GM23338 (cell line): ENCODE results near the gene TNFAIP8L3. TPM values are rescaled to one million over a fixed set of nuclear protein-coding genes. Genes with fewer than 3 reads are reported as not detected.

Experiments used
- ATAC-seq: fragments of 200-7000 bp; cut with Tn5 transposase; 3 replicates; pipeline ENCODE4 v1.9.1; 2020
- DNase-seq: peaks from one replicate; pipeline ENCODE4 v3.0.0-alpha.2; 2015; ENCODE audit warnings: low spot score
- H2AFZ ChIP-seq: fragments of 200-600 bp; sonication (generic); 2 replicates; pipeline ENCODE4 v1.8.0; 2016; ENCODE audit warnings: antibody characterized with exemption, mild to moderate bottlenecking, moderate library complexity
- H3F3A ChIP-seq: fragments of 200-600 bp; sonication (generic); replicated peaks from 2 replicates; pipeline ENCODE4 v1.8.0; 2017; ENCODE audit warnings: antibody characterized with exemption, mixed run types, low read depth
- H3K27ac ChIP-seq: fragments of 200-600 bp; sonication (generic); 2 replicates; pipeline ENCODE4 v1.6.1; 2016; ENCODE audit warnings: low read depth
- H3K27me3 ChIP-seq: fragments of 200-600 bp; sonication (generic); 2 replicates; pipeline ENCODE4 v1.8.0; 2016; ENCODE audit warnings: mild to moderate bottlenecking, mixed run types, moderate library complexity; ENCODE audit not compliant: insufficient read depth
- H3K36me3 ChIP-seq: fragments of 200-600 bp; sonication (generic); 2 replicates; pipeline ENCODE4 v1.8.0; 2016; ENCODE audit warnings: mild to moderate bottlenecking; ENCODE audit not compliant: insufficient read depth
- H3K4me1 ChIP-seq: fragments of 200-600 bp; sonication (generic); 2 replicates; pipeline ENCODE4 v1.8.0; 2016; ENCODE audit warnings: mild to moderate bottlenecking, moderate library complexity; ENCODE audit not compliant: insufficient read depth
- H3K4me2 ChIP-seq: fragments of 200-600 bp; sonication (generic); 2 replicates; pipeline ENCODE4 v1.7.1; 2017; ENCODE audit warnings: mixed run types
- H3K4me3 ChIP-seq: fragments of 200-600 bp; sonication (generic); 2 replicates; pipeline ENCODE4 v1.6.1; 2016; ENCODE audit warnings: mixed run types
- H3K79me2 ChIP-seq: fragments of 200-600 bp; sonication (generic); replicated peaks from 2 replicates; pipeline ENCODE4 v1.8.0; 2017; ENCODE audit warnings: mild to moderate bottlenecking; ENCODE audit not compliant: insufficient read depth
- H3K9me2 ChIP-seq: fragments of 200-600 bp; sonication (generic); 2 replicates; pipeline ENCODE4 v1.8.0; 2017; ENCODE audit not compliant: insufficient read depth
- H4K20me1 ChIP-seq: fragments of 200-600 bp; sonication (generic); replicated peaks from 2 replicates; pipeline ENCODE4 v1.8.0; 2017; ENCODE audit warnings: mild to moderate bottlenecking; ENCODE audit not compliant: insufficient read depth
- H3K27ac Mint-ChIP-seq: 2 replicates; pipeline ENCODE4 v1.8.0; 2020; ENCODE audit warnings: inconsistent platforms, mild to moderate bottlenecking, moderate library complexity, mixed read lengths
- H3K27me3 Mint-ChIP-seq: 3 replicates; pipeline ENCODE4 v1.8.0; 2022; ENCODE audit warnings: low read depth, mild to moderate bottlenecking, moderate library complexity, mixed read lengths, inconsistent platforms; ENCODE audit not compliant: insufficient read depth, poor library complexity
- H3K36me3 Mint-ChIP-seq: 3 replicates; pipeline ENCODE4 v1.8.0; 2021; ENCODE audit warnings: low read depth, mild to moderate bottlenecking, inconsistent platforms, moderate library complexity, mixed read lengths
- H3K4me1 Mint-ChIP-seq: 3 replicates; pipeline ENCODE4 v1.8.0; 2020; ENCODE audit warnings: mild to moderate bottlenecking, inconsistent platforms, mixed read lengths
- H3K4me3 Mint-ChIP-seq: 3 replicates; pipeline ENCODE4 v1.8.0; 2021; ENCODE audit warnings: moderate library complexity, mild to moderate bottlenecking, inconsistent platforms, mixed read lengths
- H3K9me3 Mint-ChIP-seq: 3 replicates; pipeline ENCODE4 v1.8.0; 2020; ENCODE audit warnings: moderate library complexity, mild to moderate bottlenecking, inconsistent platforms, mixed read lengths
- CREB1 ChIP-seq: fragments of 250-450 bp; sonication (Bioruptor Pico); IDR thresholded peaks from 2 replicates; pipeline ENCODE4 v1.5.0; 2020; ENCODE audit warnings: low read depth, mild to moderate bottlenecking, moderate library complexity
- EZH2 ChIP-seq: fragments of 200-600 bp; sonication (generic); IDR thresholded peaks from one replicate; pipeline ENCODE4 v1.8.0; 2017; ENCODE audit warnings: antibody characterized with exemption, mild to moderate bottlenecking, low read depth; ENCODE audit not compliant: unreplicated experiment
- EZH2phosphoT487 ChIP-seq: fragments of 200-600 bp; sonication (generic); IDR thresholded peaks from one replicate; pipeline ENCODE4 v1.8.1; 2018; ENCODE audit warnings: antibody characterized with exemption; ENCODE audit not compliant: unreplicated experiment
- JUNB ChIP-seq: IDR thresholded peaks from one replicate; pipeline ENCODE4 v1.6.1; 2016; ENCODE audit warnings: antibody characterized with exemption; ENCODE audit not compliant: unreplicated experiment
- NANOG ChIP-seq: IDR thresholded peaks from 2 replicates; pipeline ENCODE4 v1.6.1; 2016; ENCODE audit warnings: antibody characterized with exemption, borderline replicate concordance
- POLR2AphosphoS5 ChIP-seq: IDR thresholded peaks from 2 replicates; pipeline ENCODE4 v1.6.1; 2016; ENCODE audit warnings: antibody characterized with exemption, low read depth
- STAT1 ChIP-seq: IDR thresholded peaks from one replicate; pipeline ENCODE4 v1.6.1; 2016; ENCODE audit warnings: antibody characterized with exemption; ENCODE audit not compliant: unreplicated experiment
- ZNF114 ChIP-seq: fragments of 250-450 bp; sonication (Bioruptor Pico); IDR thresholded peaks from 2 replicates; pipeline ENCODE4 v1.5.0; 2020; ENCODE audit warnings: mild to moderate bottlenecking, moderate library complexity
- ZNF331 ChIP-seq: fragments of 250-450 bp; sonication (Bioruptor Pico); IDR thresholded peaks from 2 replicates; pipeline ENCODE4 v1.5.0; 2020; ENCODE audit warnings: low read depth, mild to moderate bottlenecking, moderate library complexity
- polyA plus RNA-seq: library from polyadenylated mRNA; unstranded; fragments of >200 nt; fragmentation: Nextera tagmentation; extraction: Ambion mirVana; gene quantifications from 2 replicates; pipeline ENCODE4 v1.2.1, GENCODE V29; 2016
- total RNA-seq: library from RNA; depleted of rRNA; stranded (reverse); fragments of >200 nt; shearing (Covaris generic); gene quantifications from 2 replicates; pipeline ENCODE4 v1.2.3, GENCODE V29; 2014
- TF ChIP-seq, protein P1 (sequence below): IDR thresholded peaks from one replicate; pipeline ENCODE4 v1.6.1; 2018; ENCODE audit warnings: antibody characterized with exemption; ENCODE audit not compliant: unreplicated experiment
- TF ChIP-seq, protein P2 (sequence below): fragments of 250-450 bp; sonication (Bioruptor Pico); IDR thresholded peaks from 2 replicates; pipeline ENCODE4 v1.5.0; 2020; ENCODE audit warnings: mild to moderate bottlenecking, moderate library complexity
- TF ChIP-seq, protein P3 (sequence below): IDR thresholded peaks from 2 replicates; pipeline ENCODE4 v1.6.1; 2016; ENCODE audit warnings: antibody characterized with exemption

The TNFAIP8L3 gene
- total and polyA plus RNA-seq, 2 experiments from 2014 or later = 0.23 to 0.31 TPM

DNA sequence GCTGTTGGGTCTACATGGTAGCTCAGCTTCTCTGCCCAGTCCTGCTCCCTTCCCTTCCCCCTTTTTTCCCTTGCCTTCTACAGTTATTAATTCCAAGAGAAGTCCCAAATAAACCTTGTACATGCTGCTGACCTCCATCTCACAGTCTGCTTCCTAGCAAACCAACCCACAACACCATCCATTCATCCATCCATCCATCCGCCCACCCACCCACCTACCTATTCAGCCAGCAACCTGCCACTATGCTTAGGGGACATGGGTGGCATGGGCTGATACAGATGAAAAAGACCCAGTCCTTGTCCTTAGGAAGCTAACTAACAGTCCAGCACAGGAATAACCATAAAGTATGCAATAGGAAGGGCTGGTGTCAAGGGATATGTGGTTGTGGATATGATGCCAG lies 5.7 kb downstream of the TNFAIP8L3 start (continued):
- TF ChIP-seq POLR2AphosphoS5 (no peak), NANOG (no peak), ZNF114 (no peak), EZH2 (no peak), ZNF331 (no peak), CREB1 (no peak), EZH2phosphoT487 (no peak)
- TF ChIP-seq, protein P1, sequence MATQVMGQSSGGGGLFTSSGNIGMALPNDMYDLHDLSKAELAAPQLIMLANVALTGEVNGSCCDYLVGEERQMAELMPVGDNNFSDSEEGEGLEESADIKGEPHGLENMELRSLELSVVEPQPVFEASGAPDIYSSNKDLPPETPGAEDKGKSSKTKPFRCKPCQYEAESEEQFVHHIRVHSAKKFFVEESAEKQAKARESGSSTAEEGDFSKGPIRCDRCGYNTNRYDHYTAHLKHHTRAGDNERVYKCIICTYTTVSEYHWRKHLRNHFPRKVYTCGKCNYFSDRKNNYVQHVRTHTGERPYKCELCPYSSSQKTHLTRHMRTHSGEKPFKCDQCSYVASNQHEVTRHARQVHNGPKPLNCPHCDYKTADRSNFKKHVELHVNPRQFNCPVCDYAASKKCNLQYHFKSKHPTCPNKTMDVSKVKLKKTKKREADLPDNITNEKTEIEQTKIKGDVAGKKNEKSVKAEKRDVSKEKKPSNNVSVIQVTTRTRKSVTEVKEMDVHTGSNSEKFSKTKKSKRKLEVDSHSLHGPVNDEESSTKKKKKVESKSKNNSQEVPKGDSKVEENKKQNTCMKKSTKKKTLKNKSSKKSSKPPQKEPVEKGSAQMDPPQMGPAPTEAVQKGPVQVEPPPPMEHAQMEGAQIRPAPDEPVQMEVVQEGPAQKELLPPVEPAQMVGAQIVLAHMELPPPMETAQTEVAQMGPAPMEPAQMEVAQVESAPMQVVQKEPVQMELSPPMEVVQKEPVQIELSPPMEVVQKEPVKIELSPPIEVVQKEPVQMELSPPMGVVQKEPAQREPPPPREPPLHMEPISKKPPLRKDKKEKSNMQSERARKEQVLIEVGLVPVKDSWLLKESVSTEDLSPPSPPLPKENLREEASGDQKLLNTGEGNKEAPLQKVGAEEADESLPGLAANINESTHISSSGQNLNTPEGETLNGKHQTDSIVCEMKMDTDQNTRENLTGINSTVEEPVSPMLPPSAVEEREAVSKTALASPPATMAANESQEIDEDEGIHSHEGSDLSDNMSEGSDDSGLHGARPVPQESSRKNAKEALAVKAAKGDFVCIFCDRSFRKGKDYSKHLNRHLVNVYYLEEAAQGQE = no peak

DNA sequence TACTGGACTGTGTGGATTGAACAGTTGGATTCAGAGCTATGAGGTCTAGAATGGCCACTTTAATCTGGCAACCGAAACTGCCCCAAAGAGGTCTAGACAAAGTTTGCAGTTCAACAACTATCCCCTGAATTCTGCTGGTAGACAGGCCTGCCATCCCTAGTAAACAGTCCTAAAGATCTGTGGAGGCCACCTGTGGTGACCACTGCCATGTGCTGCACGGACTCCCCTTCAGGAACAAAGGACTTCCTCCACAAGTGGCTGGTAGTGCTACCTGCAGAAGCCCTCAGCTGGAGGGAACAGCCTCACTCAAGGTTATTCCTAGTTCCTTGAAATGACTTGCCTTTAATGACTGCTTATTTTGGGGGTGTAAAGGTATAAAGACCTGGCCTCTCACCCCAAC lies 6.1 kb downstream of the TNFAIP8L3 start:
- Mint-ChIP-seq H3K4me3 (no peak overlapping the region), H3K27me3 (peaks cover 35% of the 10 kb centered on the region), H3K27ac (no peak overlapping the region), H3K9me3 (no peaks in the 10 kb centered on the region; the same call in 2 of the 3 replicates), H3K36me3 (no peaks in the 10 kb centered on the region), H3K4me1 (peaks cover 37% of the 10 kb centered on the region)
- Histone ChIP-seq H3K27ac (no peak overlapping the region), H3K36me3 (no peaks in the 10 kb centered on the region; the same call in 1 of the 2 replicates), H4K20me1 (peaks cover 3% of the 10 kb centered on the region; the same call in 1 of the 2 replicates), H2AFZ (no peak overlapping the region), H3K79me2 (no peaks in the 10 kb centered on the region), H3K9me2 (peaks cover 9% of the 10 kb centered on the region; the same call in 1 of the 2 replicates), H3K4me3 (no peak overlapping the region), H3K27me3 (peaks cover 36% of the 10 kb centered on the region), H3K4me2 (peak overlapping the region; percentile 66; the same call in 1 of the 2 replicates), H3K4me1 (peaks cover 37% of the 10 kb centered on the region), H3F3A (no peaks in the 10 kb centered on the region)
- ATAC-seq (peak; percentile 21; the same call in 1 of the 3 replicates), DNase-seq (no peak)
- TF ChIP-seq, protein P2, sequence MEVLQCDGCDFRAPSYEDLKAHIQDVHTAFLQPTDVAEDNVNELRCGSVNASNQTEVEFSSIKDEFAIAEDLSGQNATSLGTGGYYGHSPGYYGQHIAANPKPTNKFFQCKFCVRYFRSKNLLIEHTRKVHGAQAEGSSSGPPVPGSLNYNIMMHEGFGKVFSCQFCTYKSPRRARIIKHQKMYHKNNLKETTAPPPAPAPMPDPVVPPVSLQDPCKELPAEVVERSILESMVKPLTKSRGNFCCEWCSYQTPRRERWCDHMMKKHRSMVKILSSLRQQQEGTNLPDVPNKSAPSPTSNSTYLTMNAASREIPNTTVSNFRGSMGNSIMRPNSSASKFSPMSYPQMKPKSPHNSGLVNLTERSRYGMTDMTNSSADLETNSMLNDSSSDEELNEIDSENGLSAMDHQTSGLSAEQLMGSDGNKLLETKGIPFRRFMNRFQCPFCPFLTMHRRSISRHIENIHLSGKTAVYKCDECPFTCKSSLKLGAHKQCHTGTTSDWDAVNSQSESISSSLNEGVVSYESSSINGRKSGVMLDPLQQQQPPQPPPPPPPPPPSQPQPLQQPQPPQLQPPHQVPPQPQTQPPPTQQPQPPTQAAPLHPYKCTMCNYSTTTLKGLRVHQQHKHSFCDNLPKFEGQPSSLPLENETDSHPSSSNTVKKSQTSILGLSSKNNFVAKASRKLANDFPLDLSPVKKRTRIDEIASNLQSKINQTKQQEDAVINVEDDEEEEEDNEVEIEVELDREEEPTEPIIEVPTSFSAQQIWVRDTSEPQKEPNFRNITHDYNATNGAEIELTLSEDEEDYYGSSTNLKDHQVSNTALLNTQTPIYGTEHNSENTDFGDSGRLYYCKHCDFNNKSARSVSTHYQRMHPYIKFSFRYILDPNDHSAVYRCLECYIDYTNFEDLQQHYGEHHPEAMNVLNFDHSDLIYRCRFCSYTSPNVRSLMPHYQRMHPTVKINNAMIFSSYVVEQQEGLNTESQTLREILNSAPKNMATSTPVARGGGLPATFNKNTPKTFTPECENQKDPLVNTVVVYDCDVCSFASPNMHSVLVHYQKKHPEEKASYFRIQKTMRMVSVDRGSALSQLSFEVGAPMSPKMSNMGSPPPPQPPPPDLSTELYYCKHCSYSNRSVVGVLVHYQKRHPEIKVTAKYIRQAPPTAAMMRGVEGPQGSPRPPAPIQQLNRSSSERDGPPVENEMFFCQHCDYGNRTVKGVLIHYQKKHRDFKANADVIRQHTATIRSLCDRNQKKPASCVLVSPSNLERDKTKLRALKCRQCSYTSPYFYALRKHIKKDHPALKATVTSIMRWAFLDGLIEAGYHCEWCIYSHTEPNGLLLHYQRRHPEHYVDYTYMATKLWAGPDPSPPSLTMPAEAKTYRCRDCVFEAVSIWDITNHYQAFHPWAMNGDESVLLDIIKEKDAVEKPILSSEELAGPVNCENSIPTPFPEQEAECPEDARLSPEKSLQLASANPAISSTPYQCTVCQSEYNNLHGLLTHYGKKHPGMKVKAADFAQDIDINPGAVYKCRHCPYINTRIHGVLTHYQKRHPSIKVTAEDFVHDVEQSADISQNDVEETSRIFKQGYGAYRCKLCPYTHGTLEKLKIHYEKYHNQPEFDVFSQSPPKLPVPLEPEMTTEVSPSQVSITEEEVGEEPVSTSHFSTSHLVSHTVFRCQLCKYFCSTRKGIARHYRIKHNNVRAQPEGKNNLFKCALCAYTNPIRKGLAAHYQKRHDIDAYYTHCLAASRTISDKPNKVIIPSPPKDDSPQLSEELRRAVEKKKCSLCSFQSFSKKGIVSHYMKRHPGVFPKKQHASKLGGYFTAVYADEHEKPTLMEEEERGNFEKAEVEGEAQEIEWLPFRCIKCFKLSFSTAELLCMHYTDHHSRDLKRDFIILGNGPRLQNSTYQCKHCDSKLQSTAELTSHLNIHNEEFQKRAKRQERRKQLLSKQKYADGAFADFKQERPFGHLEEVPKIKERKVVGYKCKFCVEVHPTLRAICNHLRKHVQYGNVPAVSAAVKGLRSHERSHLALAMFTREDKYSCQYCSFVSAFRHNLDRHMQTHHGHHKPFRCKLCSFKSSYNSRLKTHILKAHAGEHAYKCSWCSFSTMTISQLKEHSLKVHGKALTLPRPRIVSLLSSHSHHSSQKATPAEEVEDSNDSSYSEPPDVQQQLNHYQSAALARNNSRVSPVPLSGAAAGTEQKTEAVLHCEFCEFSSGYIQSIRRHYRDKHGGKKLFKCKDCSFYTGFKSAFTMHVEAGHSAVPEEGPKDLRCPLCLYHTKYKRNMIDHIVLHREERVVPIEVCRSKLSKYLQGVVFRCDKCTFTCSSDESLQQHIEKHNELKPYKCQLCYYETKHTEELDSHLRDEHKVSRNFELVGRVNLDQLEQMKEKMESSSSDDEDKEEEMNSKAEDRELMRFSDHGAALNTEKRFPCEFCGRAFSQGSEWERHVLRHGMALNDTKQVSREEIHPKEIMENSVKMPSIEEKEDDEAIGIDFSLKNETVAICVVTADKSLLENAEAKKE (CRISPR knock-in tag) = no peak
- TF ChIP-seq NANOG (no peak), STAT1 (no peak), EZH2phosphoT487 (no peak), JUNB (no peak)
- TF ChIP-seq, protein P1 = no peak
- TF ChIP-seq, protein P3, sequence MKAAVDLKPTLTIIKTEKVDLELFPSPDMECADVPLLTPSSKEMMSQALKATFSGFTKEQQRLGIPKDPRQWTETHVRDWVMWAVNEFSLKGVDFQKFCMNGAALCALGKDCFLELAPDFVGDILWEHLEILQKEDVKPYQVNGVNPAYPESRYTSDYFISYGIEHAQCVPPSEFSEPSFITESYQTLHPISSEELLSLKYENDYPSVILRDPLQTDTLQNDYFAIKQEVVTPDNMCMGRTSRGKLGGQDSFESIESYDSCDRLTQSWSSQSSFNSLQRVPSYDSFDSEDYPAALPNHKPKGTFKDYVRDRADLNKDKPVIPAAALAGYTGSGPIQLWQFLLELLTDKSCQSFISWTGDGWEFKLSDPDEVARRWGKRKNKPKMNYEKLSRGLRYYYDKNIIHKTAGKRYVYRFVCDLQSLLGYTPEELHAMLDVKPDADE = no peak
